Esophagus muscularis mucosa (tissue), 4 donors: ENCODE measurements around the gene PLAU. TPM values are rescaled to one million over a fixed set of nuclear protein-coding genes. Genes with fewer than 3 reads are reported as not detected.
"Not testable (repeated sequence)": the region's sequence is repeated elsewhere in the genome, so short reads cannot be mapped to it uniquely, and the experiment has no call there.

ENCODE experiments used
- DNase-seq: peaks from one replicate; pipeline ENCODE4 v3.0.0-alpha.2; 2017; ENCODE audit errors: extremely low spot score
- H3K27ac ChIP-seq, 4 donors: fragments of 200-600 bp; sonication (generic); replicated peaks in 1 of 4; 1 replicate in 3 of 4; 2 replicates in 1 of 4; pipeline ENCODE4 v1.5.1; 2016 to 2019; ENCODE audit warnings: mild to moderate bottlenecking in 1 of 4
- H3K27me3 ChIP-seq, 4 donors: fragments of 200-600 bp; sonication (generic); one replicate each; pipeline versions ENCODE4 v1.5.1 to v1.6.0; 2016 to 2019
- H3K36me3 ChIP-seq, 4 donors: fragments of 200-600 bp; sonication (generic); one replicate each; pipeline ENCODE4 v1.5.1; 2016 to 2019
- H3K4me1 ChIP-seq, 4 donors: fragments of 200-600 bp; sonication (generic); one replicate each; pipeline ENCODE4 v1.5.1; 2016 to 2019
- H3K4me3 ChIP-seq, 4 donors: fragments of 200-600 bp; sonication (generic); 1 replicate in 2 of 4; 2 replicates in 2 of 4; pipeline ENCODE4 v1.5.1; 2016 to 2019; ENCODE audit warnings: mild to moderate bottlenecking in 4 of 4, moderate library complexity in 1 of 4
- H3K9me3 ChIP-seq, 4 donors: fragments of 200-600 bp; sonication (generic); 1 replicate in 3 of 4; 2 replicates in 1 of 4; pipeline ENCODE4 v1.5.1; 2016 to 2019
- EP300 ChIP-seq: sonication (generic); formaldehyde crosslinking; IDR thresholded peaks from one replicate; pipeline ENCODE4 v1.6.1; 2017; ENCODE audit warnings: antibody characterized with exemption
- POLR2A ChIP-seq: fragments of 450-650 bp; IDR thresholded peaks from one replicate; pipeline ENCODE4 v1.6.1; 2017; ENCODE audit warnings: antibody characterized with exemption, moderate library complexity, mild to moderate bottlenecking, low read depth
- POLR2AphosphoS5 ChIP-seq, 2 donors: sonication (generic); formaldehyde crosslinking; IDR thresholded peaks; one replicate each; pipeline ENCODE4 v1.6.1; 2017; ENCODE audit warnings: antibody characterized with exemption in 2 of 2
- WGBS: methylation state at CpG from one replicate; pipeline ENCODE4 v1.1.5; 2018; 5-methylcytosine and 5-hydroxymethylcytosine counted together
- intact Hi-C: fragments of 100-400 bp; cut with DNase I; formaldehyde crosslinking; loops from one replicate; pipeline ENCODE4 v1.15.1; 2023
- total RNA-seq, 4 donors: library from RNA; depleted of rRNA; stranded (reverse); fragments of >200 nt; gene quantifications; one replicate each; pipeline versions ENCODE4 v1.1.0 to v1.2.1, GENCODE V29; 2016
- TF ChIP-seq, protein P1 (sequence below), 3 experiments: fragments of 200-600 bp in 2 of 3; fragments of 450-650 bp in 1 of 3; sonication (generic) in 2 of 3; IDR thresholded peaks; one replicate each; pipeline ENCODE4 v1.5.1; 2017 to 2019; ENCODE audit warnings: antibody characterized with exemption in 3 of 3, mild to moderate bottlenecking in 2 of 3, moderate library complexity in 1 of 3

The PLAU gene
- total RNA-seq, 4 donors from 2014 or later = 4.2 to 38.3 (median 6.9) TPM

- intact Hi-C loops = no loop called here
- no peak for TF ChIP-seq POLR2A
- TF ChIP-seq, protein P1, sequence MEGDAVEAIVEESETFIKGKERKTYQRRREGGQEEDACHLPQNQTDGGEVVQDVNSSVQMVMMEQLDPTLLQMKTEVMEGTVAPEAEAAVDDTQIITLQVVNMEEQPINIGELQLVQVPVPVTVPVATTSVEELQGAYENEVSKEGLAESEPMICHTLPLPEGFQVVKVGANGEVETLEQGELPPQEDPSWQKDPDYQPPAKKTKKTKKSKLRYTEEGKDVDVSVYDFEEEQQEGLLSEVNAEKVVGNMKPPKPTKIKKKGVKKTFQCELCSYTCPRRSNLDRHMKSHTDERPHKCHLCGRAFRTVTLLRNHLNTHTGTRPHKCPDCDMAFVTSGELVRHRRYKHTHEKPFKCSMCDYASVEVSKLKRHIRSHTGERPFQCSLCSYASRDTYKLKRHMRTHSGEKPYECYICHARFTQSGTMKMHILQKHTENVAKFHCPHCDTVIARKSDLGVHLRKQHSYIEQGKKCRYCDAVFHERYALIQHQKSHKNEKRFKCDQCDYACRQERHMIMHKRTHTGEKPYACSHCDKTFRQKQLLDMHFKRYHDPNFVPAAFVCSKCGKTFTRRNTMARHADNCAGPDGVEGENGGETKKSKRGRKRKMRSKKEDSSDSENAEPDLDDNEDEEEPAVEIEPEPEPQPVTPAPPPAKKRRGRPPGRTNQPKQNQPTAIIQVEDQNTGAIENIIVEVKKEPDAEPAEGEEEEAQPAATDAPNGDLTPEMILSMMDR (IDR thresholded peaks at IDR 0.05) = no peak
- TF ChIP-seq EP300 = no peak
- no peak for TF ChIP-seq POLR2AphosphoS5 (IDR thresholded peaks at IDR 0.05)
- H3K27me3 ChIP-seq = peaks cover 0 to 19% (median 0%) of the 10 kb centered on the region in 4 donors
- no peaks in the 10 kb centered on the region for H3K9me3 ChIP-seq
- H3K27ac ChIP-seq = no peak overlapping the region
- WGBS = 80% methylated on average over 10 of the region's 10 CpGs
- H3K4me1 ChIP-seq = peaks cover 35 to 60% (median 42%) of the 10 kb centered on the region in 4 donors
- no peak overlapping the region for H3K4me3 ChIP-seq
- DNase-seq = no peak
- H3K36me3 ChIP-seq = peaks cover 0 to 31% (median 9%) of the 10 kb centered on the region in 4 donors
Observed at GRCh38 chr10:73914036-73914435, 3.1 kb downstream of the PLAU start.

DNA sequence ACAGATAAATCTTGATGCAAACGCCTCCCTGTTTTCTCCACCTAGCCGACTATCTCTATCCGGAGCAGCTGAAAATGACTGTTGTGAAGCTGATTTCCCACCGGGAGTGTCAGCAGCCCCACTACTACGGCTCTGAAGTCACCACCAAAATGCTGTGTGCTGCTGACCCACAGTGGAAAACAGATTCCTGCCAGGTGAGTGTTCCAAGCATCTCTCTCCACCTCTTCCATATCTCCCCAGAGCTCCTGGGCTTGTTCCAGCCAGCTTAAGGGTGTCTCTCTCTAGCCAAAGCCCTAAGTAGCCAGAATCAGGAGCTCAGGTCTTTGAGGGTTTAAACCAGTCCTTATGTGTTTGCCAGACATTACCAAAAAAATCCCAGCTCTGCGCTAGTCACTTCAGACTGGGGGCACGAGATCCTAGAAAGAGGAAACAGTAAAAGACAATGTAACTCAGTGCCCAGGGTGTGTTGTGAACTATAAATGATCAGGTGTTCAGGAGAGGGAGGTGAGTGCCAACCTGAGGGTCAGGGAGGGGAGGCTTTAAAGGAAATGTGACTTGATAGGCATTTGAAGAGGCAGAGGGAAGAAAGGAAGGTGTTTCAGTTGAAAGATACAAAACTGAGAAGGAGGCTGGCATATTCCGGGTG is 4.4 kb downstream of the PLAU start:
- no peak overlapping the region for H3K27ac ChIP-seq
- DNase-seq = no peak
- peaks cover 0 to 31% (median 9%) of the 10 kb centered on the region in 4 donors for H3K36me3 ChIP-seq
- H3K4me1 ChIP-seq = peaks cover 30 to 57% (median 37%) of the 10 kb centered on the region in 4 donors
- TF ChIP-seq, protein P1 (IDR thresholded peaks at IDR 0.05) = no peak
- TF ChIP-seq EP300 (no peak), POLR2AphosphoS5 (IDR thresholded peaks at IDR 0.05) (no peak), POLR2A (no peak)
- H3K4me3 ChIP-seq = no peak overlapping the region
- H3K9me3 ChIP-seq = no peaks in the 10 kb centered on the region
- peaks cover 0 to 19% (median 0%) of the 10 kb centered on the region in 4 donors for H3K27me3 ChIP-seq
- intact Hi-C loops = no loop called here
- 92% methylated on average over 8 of the region's 8 CpGs for WGBS

- H3K27ac ChIP-seq = peak overlapping the region; percentile 1 to 27 (median 9)
- 59% methylated on average over 5 of the region's 5 CpGs for WGBS
Observed at GRCh38 chr10:73916761-73917470, 6.0 kb downstream of the PLAU start.

DNA sequence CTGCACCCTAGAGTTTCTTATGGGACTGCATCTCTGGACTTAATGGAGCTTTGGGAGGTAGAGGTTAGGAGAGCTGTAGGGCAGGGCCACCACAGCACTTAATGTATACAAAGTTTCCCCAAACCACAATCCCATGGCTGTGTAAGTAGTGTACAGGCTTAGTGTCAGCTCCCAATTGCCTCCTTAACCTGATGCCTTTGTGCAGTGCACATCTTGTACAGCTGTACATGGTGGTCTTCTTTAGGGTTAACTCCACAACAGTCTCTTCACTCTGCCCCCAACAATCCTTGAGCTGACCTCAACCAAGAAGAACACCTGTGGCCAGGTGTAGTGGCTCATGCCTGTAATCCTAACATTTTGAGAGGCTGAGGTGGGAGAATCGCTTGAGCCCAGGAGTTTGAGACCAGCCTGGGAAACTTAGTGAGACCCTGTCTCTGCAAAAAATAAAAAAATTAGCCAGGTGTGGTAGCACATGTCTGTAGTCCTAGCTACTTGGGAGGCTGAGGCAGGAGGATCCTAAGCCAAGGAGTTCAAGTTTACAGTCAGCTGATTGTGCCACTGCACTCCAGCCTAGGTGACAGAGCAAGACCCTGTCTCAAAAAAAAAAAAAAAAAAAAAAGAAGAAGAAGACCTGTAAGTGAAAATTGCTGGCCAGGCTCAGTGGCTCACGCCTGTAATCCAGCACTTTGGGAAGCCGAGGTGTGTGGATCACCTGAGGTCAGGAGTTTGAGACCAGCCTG is 6.8 kb downstream of the PLAU start:
- no peak for TF ChIP-seq POLR2A
- no peak for TF ChIP-seq EP300
- TF ChIP-seq POLR2AphosphoS5 (IDR thresholded peaks at IDR 0.05) = no peak
- TF ChIP-seq, protein P1 (IDR thresholded peaks at IDR 0.05) = no peak
- WGBS = 92% methylated on average over 3 of the region's 3 CpGs
- Histone ChIP-seq H3K4me1 (peaks cover 15 to 40% (median 21%) of the 10 kb centered on the region in 4 donors), H3K36me3 (peaks cover 0 to 31% (median 9%) of the 10 kb centered on the region in 4 donors), H3K4me3 (no peak overlapping the region), H3K27me3 (peaks cover 0 to 8% (median 0%) of the 10 kb centered on the region in 4 donors), H3K27ac (peak overlapping the region in 1 of 4 donors; percentile 1), H3K9me3 (no peaks in the 10 kb centered on the region)
- no peak for DNase-seq
- intact Hi-C loops = no loop called here

More at GRCh38 chr10:73916761-73917470, 6.0 kb downstream of the PLAU start:
- H3K4me3 ChIP-seq = no peak overlapping the region
- no peak for DNase-seq
- H3K27me3 ChIP-seq = peaks cover 0 to 15% (median 0%) of the 10 kb centered on the region in 4 donors
- H3K9me3 ChIP-seq = no peaks in the 10 kb centered on the region
- peaks cover 0 to 31% (median 9%) of the 10 kb centered on the region in 4 donors for H3K36me3 ChIP-seq
- H3K4me1 ChIP-seq = peaks cover 18 to 43% (median 27%) of the 10 kb centered on the region in 4 donors
- intact Hi-C loops = no loop called here
- TF ChIP-seq POLR2AphosphoS5 (IDR thresholded peaks at IDR 0.05) (no peak), EP300 (no peak), POLR2A (no peak)
- TF ChIP-seq, protein P1 (IDR thresholded peaks at IDR 0.05) = no peak

- H3K27me3 ChIP-seq, DNase-seq, H3K9me3 ChIP-seq, H3K4me3 ChIP-seq, intact Hi-C loops: not testable (repeated sequence)
- peaks cover 0 to 19% (median 9%) of the 10 kb centered on the region in 4 donors for H3K36me3 ChIP-seq
- H3K27ac ChIP-seq = peak overlapping the region; percentile 41 to 65 (median 56)
- H3K4me1 ChIP-seq = peaks cover 13 to 29% (median 15%) of the 10 kb centered on the region in 4 donors
- 82% methylated on average over 8 of the region's 8 CpGs for WGBS
Observed at GRCh38 chr10:73919481-73919880, 8.5 kb downstream of the PLAU start.
